AG04450 (cell line): ENCODE data around the gene ZFYVE1. TPM values are rescaled to one million over a fixed set of nuclear protein-coding genes. Genes with fewer than 3 reads are reported as not detected.
"Not testable (repeated sequence)": the region's sequence is repeated elsewhere in the genome, so short reads cannot be mapped to it uniquely, and the experiment has no call there.

ENCODE experiments used
- CTCF ChIA-PET: fragments of 300-600, 350-600 bp; formaldehyde crosslinking; extraction: SDS; loops from one replicate; lab custom pipeline; 2022; ENCODE audit warnings: antibody characterized with exemption, inconsistent platforms; lab: Charles Lee
- POLR2A ChIA-PET: fragments of 350-600 bp; formaldehyde crosslinking; extraction: SDS; loops from one replicate; lab custom pipeline; 2021; ENCODE audit warnings: antibody characterized with exemption, inconsistent platforms; lab: Yijun Ruan, JAX
- DNase-seq: peaks from one replicate; pipeline ENCODE4 v3.0.0-alpha.2; 2011; ENCODE audit warnings: low read depth, low spot score
- H3K27ac ChIP-seq: one replicate; pipeline ENCODE4 v1.5.1; 2012; ENCODE audit warnings: low read depth, low read length, control low read depth
- H3K27me3 ChIP-seq: one replicate; pipeline ENCODE4 v1.6.0; 2012; ENCODE audit warnings: low read length; ENCODE audit not compliant: control insufficient read depth, insufficient read depth
- H3K4me3 ChIP-seq: 2 replicates; pipeline ENCODE4 v1.5.1; 2011; ENCODE audit warnings: mild to moderate bottlenecking, low read depth, low read length, control low read depth
- H3K9me3 ChIP-seq: 2 replicates; pipeline ENCODE4 v1.5.1; 2012; ENCODE audit warnings: low read length; ENCODE audit not compliant: control insufficient read depth, insufficient read depth
- polyA plus RNA-seq: library from polyadenylated mRNA; depleted of rRNA; stranded (reverse); fragments of >200 nt; gene quantifications from 2 replicates; pipeline ENCODE4 v1.2.3, GENCODE V29; 2011
- TF ChIP-seq, protein P1 (sequence below): IDR thresholded peaks from 2 replicates; pipeline ENCODE4 v1.5.1; 2011; ENCODE audit warnings: low read depth, low read length, control low read depth, inconsistent platforms

ZFYVE1 gene
- polyA plus RNA-seq, 1 experiment: 27.4 TPM

DNA sequence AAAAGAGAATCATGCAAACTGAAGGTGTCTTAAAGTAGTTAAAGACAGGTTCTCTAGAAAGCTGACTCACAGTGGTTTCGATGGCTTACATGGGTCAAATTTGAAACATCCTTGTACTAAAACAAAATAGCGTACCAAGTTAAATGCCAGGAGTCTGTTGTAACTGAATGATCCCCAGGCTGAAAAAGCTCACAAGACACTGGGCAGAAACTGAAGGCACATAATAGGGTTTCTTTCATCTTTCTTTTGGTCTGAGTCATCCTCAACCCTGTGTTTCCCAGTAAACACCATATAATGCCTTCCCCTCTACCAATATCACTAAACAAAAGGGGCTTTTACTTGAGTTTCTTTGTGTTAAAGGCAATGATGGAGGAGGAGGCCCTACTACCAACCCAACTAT lies 12.8 kb downstream of the ZFYVE1 start:
- H3K27me3 ChIP-seq: no peaks in the 10 kb centered on the region
- TF ChIP-seq, protein P1, sequence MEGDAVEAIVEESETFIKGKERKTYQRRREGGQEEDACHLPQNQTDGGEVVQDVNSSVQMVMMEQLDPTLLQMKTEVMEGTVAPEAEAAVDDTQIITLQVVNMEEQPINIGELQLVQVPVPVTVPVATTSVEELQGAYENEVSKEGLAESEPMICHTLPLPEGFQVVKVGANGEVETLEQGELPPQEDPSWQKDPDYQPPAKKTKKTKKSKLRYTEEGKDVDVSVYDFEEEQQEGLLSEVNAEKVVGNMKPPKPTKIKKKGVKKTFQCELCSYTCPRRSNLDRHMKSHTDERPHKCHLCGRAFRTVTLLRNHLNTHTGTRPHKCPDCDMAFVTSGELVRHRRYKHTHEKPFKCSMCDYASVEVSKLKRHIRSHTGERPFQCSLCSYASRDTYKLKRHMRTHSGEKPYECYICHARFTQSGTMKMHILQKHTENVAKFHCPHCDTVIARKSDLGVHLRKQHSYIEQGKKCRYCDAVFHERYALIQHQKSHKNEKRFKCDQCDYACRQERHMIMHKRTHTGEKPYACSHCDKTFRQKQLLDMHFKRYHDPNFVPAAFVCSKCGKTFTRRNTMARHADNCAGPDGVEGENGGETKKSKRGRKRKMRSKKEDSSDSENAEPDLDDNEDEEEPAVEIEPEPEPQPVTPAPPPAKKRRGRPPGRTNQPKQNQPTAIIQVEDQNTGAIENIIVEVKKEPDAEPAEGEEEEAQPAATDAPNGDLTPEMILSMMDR: no peak
- POLR2A ChIA-PET: no interaction called here
- CTCF ChIA-PET: no interaction called here
- no peak overlapping the region for H3K27ac ChIP-seq
- H3K9me3 ChIP-seq: no peaks in the 10 kb centered on the region
- no peak overlapping the region for H3K4me3 ChIP-seq
- DNase-seq: no peak

DNA sequence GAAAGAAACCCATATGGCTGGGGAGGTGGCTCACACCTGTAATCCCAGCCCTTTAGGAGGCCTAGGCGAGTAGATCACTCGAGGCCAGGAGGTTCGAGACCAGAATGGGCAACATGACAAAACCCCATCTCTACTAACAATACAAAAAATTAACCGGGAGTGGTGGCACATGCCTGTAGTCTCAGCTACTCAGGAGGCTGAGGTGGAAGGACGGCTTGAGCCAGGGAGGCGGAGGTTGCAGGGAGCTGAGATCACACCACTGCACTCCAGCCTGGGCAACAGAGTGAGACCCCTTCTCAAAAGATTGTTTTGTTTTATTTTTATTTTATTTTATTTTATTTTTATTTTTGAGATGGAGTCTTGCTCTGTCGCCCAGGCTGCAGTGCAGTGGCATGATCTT lies 15.7 kb downstream of the ZFYVE1 start:
- H3K27ac ChIP-seq, DNase-seq, H3K4me3 ChIP-seq, H3K9me3 ChIP-seq, CTCF ChIA-PET, H3K27me3 ChIP-seq: not testable (repeated sequence)
- POLR2A ChIA-PET: interaction anchor here (0.7 kb wide), 1 partner anchor 228 kb away, joined by 6 read pairs; no protein-coding TSS in a partner anchor

DNA sequence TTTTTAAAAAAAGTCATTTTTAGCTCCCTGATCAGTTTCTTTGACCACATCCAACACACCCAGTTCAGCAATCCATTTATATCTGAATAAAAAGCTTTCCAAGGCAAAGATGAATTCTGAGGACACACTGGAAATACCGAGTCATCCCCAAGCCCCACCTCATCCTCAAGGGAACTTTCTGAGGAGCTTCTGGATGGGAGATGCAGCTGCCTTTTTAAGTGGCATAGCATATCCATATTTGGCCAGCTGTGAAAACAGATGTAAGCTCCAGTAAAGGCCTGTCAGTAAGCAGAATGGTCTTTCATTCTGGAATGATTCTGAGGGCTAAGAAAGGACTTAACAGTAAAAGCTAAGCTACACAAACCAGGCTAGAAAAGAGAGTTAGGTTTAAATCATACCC lies 18.4 kb downstream of the ZFYVE1 start:
- CTCF ChIA-PET: no interaction called here
- peak overlapping the region; percentile 72 for H3K27ac ChIP-seq
- POLR2A ChIA-PET: interaction anchor here (1.1 kb wide), 1 partner anchor 49 kb away, joined by 3 read pairs; the partner anchor contains the start of gene RBM25
- TF ChIP-seq, protein P1: no peak
- no peak overlapping the region for H3K4me3 ChIP-seq
- DNase-seq: peak; percentile 59
- H3K27me3 ChIP-seq: no peaks in the 10 kb centered on the region
- no peaks in the 10 kb centered on the region for H3K9me3 ChIP-seq

DNA sequence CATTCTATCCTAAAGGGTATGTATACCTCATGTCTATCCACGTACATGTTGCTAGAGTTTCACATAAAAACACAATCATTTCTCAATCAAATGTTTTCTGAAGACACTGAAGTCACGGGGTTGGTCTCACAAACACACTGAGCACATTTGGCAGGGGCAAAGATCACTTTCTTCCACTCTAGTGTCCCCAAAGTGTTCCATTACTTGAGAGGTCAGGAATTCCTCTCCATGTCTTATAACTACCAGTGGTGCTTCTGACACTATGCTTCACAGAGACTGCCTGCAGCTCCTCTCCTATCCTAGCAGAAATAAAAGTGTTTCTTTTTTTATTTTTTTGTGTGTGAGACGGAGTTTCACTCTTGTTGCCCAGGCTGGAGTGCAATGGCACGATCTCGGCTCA lies 19.1 kb downstream of the ZFYVE1 start:
- Histone ChIP-seq H3K27me3 (no peaks in the 10 kb centered on the region), H3K27ac (no peak overlapping the region), H3K9me3 (no peaks in the 10 kb centered on the region), H3K4me3 (no peak overlapping the region)
- ChIA-PET POLR2A (interaction anchor here (1.1 kb wide), 1 partner anchor 50 kb away, joined by 3 read pairs; the partner anchor contains the start of gene RBM25), CTCF (no interaction called here)
- no peak for DNase-seq
- TF ChIP-seq, protein P1: no peak

DNA sequence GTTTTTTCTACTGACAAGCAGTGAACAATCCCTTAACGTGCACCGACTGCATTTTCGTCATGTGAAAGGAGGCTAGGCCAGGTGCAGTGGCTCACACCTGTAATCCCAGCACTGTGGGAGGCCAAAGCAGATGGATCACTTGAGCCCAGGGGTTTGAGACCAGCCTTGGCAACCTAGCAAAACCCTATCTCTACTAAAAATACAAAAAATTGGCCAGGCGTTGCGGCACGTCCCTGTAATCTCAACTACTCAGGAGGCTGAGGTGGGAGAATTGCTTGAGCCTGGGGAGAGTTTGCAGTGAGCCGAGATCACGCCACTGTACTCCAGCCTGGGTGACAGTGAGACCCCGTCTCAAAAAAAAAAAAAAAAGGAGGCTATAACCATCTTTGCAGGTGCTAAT lies 22.3 kb downstream of the ZFYVE1 start:
- H3K4me3 ChIP-seq, DNase-seq, H3K27me3 ChIP-seq, H3K27ac ChIP-seq, POLR2A ChIA-PET, CTCF ChIA-PET, H3K9me3 ChIP-seq: not testable (repeated sequence)

DNA sequence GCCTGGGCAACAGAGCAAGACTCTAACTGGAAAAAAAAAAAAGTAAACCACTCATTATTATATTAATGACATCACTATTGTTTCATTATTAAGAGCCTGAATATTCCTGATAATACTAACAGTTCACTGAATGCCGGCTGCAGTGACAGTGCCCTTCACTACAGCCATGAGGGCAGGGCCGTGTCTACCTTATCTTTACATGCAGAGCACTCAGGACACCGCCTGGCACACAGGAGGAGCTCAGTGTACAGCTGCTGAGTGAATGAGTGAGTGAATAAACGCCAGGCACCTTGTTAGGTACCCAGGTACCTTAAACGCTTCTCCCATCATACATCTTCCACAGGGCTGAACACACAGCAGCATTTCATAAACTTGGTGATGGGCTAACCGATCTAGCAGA lies 23.2 kb downstream of the ZFYVE1 start:
- Histone ChIP-seq H3K27me3 (no peaks in the 10 kb centered on the region), H3K27ac (no peak overlapping the region), H3K9me3 (no peaks in the 10 kb centered on the region), H3K4me3 (no peak overlapping the region)
- TF ChIP-seq, protein P1: no peak
- CTCF ChIA-PET: no interaction called here
- POLR2A ChIA-PET: interaction anchor here (0.7 kb wide), 1 partner anchor 16 kb away, joined by 4 read pairs; no protein-coding TSS in a partner anchor
- no peak for DNase-seq
